GM10248 (cell line): ENCODE measurements around the gene CRADD.

Experiments used
- CTCF ChIA-PET: fragments of 300-600 bp; sonication (Branson Sonifier 250); formaldehyde crosslinking; extraction: SDS; loops from one replicate; lab custom pipeline; 2021; ENCODE audit warnings: antibody characterized with exemption; lab: Yijun Ruan, JAX
- POLR2A ChIA-PET: fragments of 350-650 bp; sonication (Branson Sonifier 250); formaldehyde crosslinking; extraction: SDS; loops from one replicate; lab custom pipeline; 2020; ENCODE audit warnings: antibody characterized with exemption; lab: Yijun Ruan, JAX
- DNase-seq: peaks from one replicate; pipeline ENCODE4 v3.0.0; 2012; ENCODE audit errors: extremely low spot score
- TF ChIP-seq, protein P1 (sequence below): IDR thresholded peaks from 2 replicates; pipeline ENCODE4 v1.5.1; 2012; ENCODE audit warnings: mild to moderate bottlenecking, low read depth; ENCODE audit errors: extremely low read depth, missing control alignments, control extremely low read depth

The CRADD gene

GRCh38 chr12:93674386-93674785, 2.8 kb upstream of the CRADD start:
- TF ChIP-seq, protein P1, sequence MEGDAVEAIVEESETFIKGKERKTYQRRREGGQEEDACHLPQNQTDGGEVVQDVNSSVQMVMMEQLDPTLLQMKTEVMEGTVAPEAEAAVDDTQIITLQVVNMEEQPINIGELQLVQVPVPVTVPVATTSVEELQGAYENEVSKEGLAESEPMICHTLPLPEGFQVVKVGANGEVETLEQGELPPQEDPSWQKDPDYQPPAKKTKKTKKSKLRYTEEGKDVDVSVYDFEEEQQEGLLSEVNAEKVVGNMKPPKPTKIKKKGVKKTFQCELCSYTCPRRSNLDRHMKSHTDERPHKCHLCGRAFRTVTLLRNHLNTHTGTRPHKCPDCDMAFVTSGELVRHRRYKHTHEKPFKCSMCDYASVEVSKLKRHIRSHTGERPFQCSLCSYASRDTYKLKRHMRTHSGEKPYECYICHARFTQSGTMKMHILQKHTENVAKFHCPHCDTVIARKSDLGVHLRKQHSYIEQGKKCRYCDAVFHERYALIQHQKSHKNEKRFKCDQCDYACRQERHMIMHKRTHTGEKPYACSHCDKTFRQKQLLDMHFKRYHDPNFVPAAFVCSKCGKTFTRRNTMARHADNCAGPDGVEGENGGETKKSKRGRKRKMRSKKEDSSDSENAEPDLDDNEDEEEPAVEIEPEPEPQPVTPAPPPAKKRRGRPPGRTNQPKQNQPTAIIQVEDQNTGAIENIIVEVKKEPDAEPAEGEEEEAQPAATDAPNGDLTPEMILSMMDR = no peak
- ChIA-PET POLR2A (no interaction called here), CTCF (no interaction called here)
- DNase-seq = no peak

GRCh38 chr12:93676408-93677194, 574 bp upstream of the CRADD start:
- DNase-seq = no peak
- POLR2A ChIA-PET = no interaction called here
- TF ChIP-seq, protein P1 = no peak
- CTCF ChIA-PET = interaction anchor here (0.8 to 1.3 kb wide), 6 partner anchors 25 to 426 kb away, joined by 3 to 5 read pairs (median 3); no protein-coding TSS in a partner anchor

DNA sequence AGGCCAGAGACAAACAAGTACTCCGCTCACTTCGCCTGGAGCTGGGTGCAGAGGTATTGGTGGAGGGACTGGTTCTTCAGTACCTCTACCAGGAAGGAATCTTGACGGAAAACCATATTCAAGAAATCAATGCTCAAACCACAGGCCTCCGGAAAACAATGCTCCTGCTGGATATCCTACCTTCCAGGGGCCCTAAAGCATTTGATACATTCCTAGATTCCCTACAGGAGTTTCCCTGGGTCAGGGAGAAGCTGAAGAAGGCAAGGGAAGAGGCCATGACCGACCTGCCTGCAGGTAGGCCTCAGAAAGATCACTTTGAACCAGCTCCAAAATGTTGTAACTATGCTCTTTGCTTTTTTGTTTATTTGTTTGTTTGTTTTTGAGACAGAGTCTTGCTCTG, 1.6 kb downstream of the CRADD start:
- TF ChIP-seq, protein P1 = no peak
- CTCF ChIA-PET = interaction anchor here (1.0 to 1.2 kb wide), 2 partner anchors 59 to 422 kb away, joined by 3 read pairs; no protein-coding TSS in a partner anchor
- POLR2A ChIA-PET = no interaction called here
- DNase-seq = no peak

- DNase-seq = no peak
- TF ChIP-seq, protein P1 = no peak
- ChIA-PET POLR2A (no interaction called here), CTCF (interaction anchor here (1.0 to 2.1 kb wide), 3 partner anchors 12 to 421 kb away, joined by 3 to 4 read pairs (median 3); no protein-coding TSS in a partner anchor)
Measured at GRCh38 chr12:93679308-93679925, 2.2 kb downstream of the CRADD start.

DNA sequence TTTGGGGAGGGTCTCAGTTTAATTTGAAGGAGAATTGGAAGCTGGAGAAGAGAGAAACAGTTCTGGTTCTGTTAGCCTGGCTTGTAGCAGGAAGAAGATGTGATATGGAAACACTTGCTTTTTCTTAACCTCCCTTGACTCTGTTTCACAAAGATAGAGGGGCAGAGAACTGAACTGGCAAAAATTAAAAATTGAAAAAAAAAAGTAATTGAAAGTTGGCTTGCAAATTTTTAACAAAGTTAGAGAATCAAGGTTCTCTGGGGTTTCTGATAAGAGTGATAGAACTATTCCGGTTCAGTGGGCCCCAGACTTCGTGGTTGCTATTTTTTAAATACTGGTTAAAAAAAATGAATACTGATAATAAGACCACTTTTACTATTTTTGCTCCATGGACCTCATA, 2.8 kb downstream of the CRADD start:
- ChIA-PET CTCF (interaction anchor here (2.1 kb wide), 1 partner anchor 12 kb away, joined by 4 read pairs; no protein-coding TSS in a partner anchor), POLR2A (no interaction called here)
- no peak for DNase-seq
- TF ChIP-seq, protein P1 = no peak

- TF ChIP-seq, protein P1 = no peak
- CTCF ChIA-PET = interaction anchor here (0.6 to 1.7 kb wide), 4 partner anchors 11 to 420 kb away, joined by 3 to 4 read pairs (median 3); no protein-coding TSS in a partner anchor
- DNase-seq = no peak
- POLR2A ChIA-PET = no interaction called here
Measured at GRCh38 chr12:93682846-93683261, 5.7 kb downstream of the CRADD start.
